C4-2B (cell line): ENCODE measurements around the gene RABGGTA.
A peak's percentile ranks its signal among the peaks of the same experiment; 100 is the strongest.

Experiments used
- H3K27ac ChIP-seq: fragments of 450-650 bp; 2 replicates; pipeline ENCODE4 v1.5.1; 2017
- CTCF ChIP-seq: fragments of 450-650 bp; conservative IDR thresholded peaks from 2 replicates; pipeline ENCODE4 v1.5.1; 2017; ENCODE audit warnings: mild to moderate bottlenecking
- ZFX ChIP-seq: fragments of 450-650 bp; IDR thresholded peaks from 2 replicates; pipeline ENCODE4 v1.6.1; 2017

Gene RABGGTA

GRCh38 chr14:24308342-24309124, 37.1 kb upstream of the RABGGTA start:
- TF ChIP-seq ZFX (no peak), CTCF (peak; percentile 78)
- no peak overlapping the region for H3K27ac ChIP-seq

- no peak for TF ChIP-seq ZFX
- peak; percentile 94 for TF ChIP-seq CTCF
- H3K27ac ChIP-seq = no peak within 1 kb of the TSS
Measured at GRCh38 chr14:24307575-24308341, 36.4 kb upstream of the RABGGTA start, which contains the start of gene CIDEB. Gene CIDEB (minus strand): TSS chr14:24307977. CDS start chr14:24307858, 119 bp downstream.

- TF ChIP-seq CTCF (no peak), ZFX (no peak)
- no peak overlapping the region for H3K27ac ChIP-seq
Measured at GRCh38 chr14:24307156-24307574, 35.8 kb upstream of the RABGGTA start.

GRCh38 chr14:24304019-24304387, 32.6 kb upstream of the RABGGTA start:
- H3K27ac ChIP-seq = no peak overlapping the region
- no peak for TF ChIP-seq ZFX
- no peak for TF ChIP-seq CTCF

- TF ChIP-seq CTCF = no peak
- no peak for TF ChIP-seq ZFX
- H3K27ac ChIP-seq = peak overlapping the region; percentile 79
Measured at GRCh38 chr14:24300326-24300980, 29.1 kb upstream of the RABGGTA start.

- H3K27ac ChIP-seq = peak within 1 kb of the TSS; percentile 79
- peak; percentile 61; the same call in 1 of the 2 replicates for TF ChIP-seq ZFX
- no peak for TF ChIP-seq CTCF
Measured at GRCh38 chr14:24299255-24300191, 28.1 kb upstream of the RABGGTA start, which contains the start of the genes DHRS1 and NOP9. Gene DHRS1 (minus strand): TSS chr14:24299780. CDS start chr14:24299106, 674 bp downstream. Gene NOP9 (plus strand): TSS chr14:24299850. CDS start chr14:24299955, 105 bp downstream.
